ENCODE data around the gene OLA1. TPM values are rescaled to one million over a fixed set of nuclear protein-coding genes. Genes with fewer than 3 reads are reported as not detected.

The OLA1 gene
- total RNA-seq, 2 experiments from 2014 or later: 64.3 to 83.1 TPM

Other genes with a start within 250 kb of the OLA1 start
- not detected for gene SP9, start 86.4 kb upstream of the OLA1 start, total RNA-seq
- gene SCRN3, start 147.2 kb upstream of the OLA1 start, total RNA-seq: 10 to 100 TPM; 16.9 to 20.9 TPM
- gene GPR155, start 238.5 kb upstream of the OLA1 start, total RNA-seq: 10 to 100 TPM in 1 of 2 experiments, 1 to 10 TPM in 1; 7.1 to 13.5 TPM